GM21390 (cell line): ENCODE results near the gene NOL6.

ENCODE experiments used
- ATAC-seq: cut with Tn5 transposase; IDR thresholded peaks from one replicate; pipeline ENCODE4 v1.9.1; 2021; ENCODE audit not compliant: unreplicated experiment

The NOL6 gene

GRCh38 chr9:33453999-33454660 lies 19.6 kb downstream of the NOL6 start:
- ATAC-seq, result no peak

- ATAC-seq, result no peak
These were observed 20.4 kb downstream of the NOL6 start for GRCh38 chr9:33453286-33453860.

GRCh38 chr9:33452828-33453271 lies 20.9 kb downstream of the NOL6 start:
- no peak for ATAC-seq

- no peak for ATAC-seq
These were observed 23.0 kb downstream of the NOL6 start for GRCh38 chr9:33450621-33451146.

GRCh38 chr9:33449715-33450114 lies 24.0 kb downstream of the NOL6 start:
- no peak for ATAC-seq

- no peak for ATAC-seq
These were observed 25.7 kb downstream of the NOL6 start for GRCh38 chr9:33447799-33448553.

GRCh38 chr9:33446946-33447798 lies 26.6 kb downstream of the NOL6 start, which contains the start of gene AQP3:
AQP3 (minus strand) TSS chr9:33447593; CDS start chr9:33447530, 63 bp downstream.
- no peak for ATAC-seq

- ATAC-seq, result peak; percentile 87
These were observed 27.3 kb downstream of the NOL6 start for GRCh38 chr9:33446240-33446945.

- ATAC-seq, result no peak
These were observed 28.1 kb downstream of the NOL6 start for GRCh38 chr9:33445389-33446239.

- ATAC-seq, result no peak
These were observed 30.1 kb downstream of the NOL6 start for GRCh38 chr9:33443464-33444154.

GRCh38 chr9:33443047-33443446 lies 30.7 kb downstream of the NOL6 start:
- ATAC-seq, result no peak

- no peak for ATAC-seq
These were observed 31.6 kb downstream of the NOL6 start for GRCh38 chr9:33442125-33442524.

GRCh38 chr9:33440609-33441008 lies 33.1 kb downstream of the NOL6 start:
- ATAC-seq, result no peak

- no peak for ATAC-seq
These were observed 33.5 kb downstream of the NOL6 start for GRCh38 chr9:33440204-33440603.

- ATAC-seq, result no peak
These were observed 34.0 kb downstream of the NOL6 start for GRCh38 chr9:33439731-33440130.

GRCh38 chr9:33438926-33439680 lies 34.6 kb downstream of the NOL6 start:
- no peak for ATAC-seq

GRCh38 chr9:33437898-33438297 lies 35.8 kb downstream of the NOL6 start:
- ATAC-seq, result no peak

GRCh38 chr9:33437205-33437604 lies 36.5 kb downstream of the NOL6 start:
- no peak for ATAC-seq
